PC-3 (cell line): ENCODE results near the gene CACNA1D.
"Not testable (repeated sequence)": the region's sequence is repeated elsewhere in the genome, so short reads cannot be mapped to it uniquely, and the experiment has no call there.

ENCODE experiments used
- EZH2 ChIP-seq: fragments of 300-600 bp; sonication (generic); IDR thresholded peaks from one replicate; pipeline ENCODE4 v1.6.1; 2017; ENCODE audit warnings: antibody characterized with exemption, mild to moderate bottlenecking, low read length; ENCODE audit not compliant: unreplicated experiment
- TF ChIP-seq, protein P1 (sequence below): fragments of 300-600 bp; sonication (generic); conservative IDR thresholded peaks from 2 replicates; pipeline ENCODE4 v1.5.1; 2017; ENCODE audit warnings: antibody characterized with exemption, low read depth, mild to moderate bottlenecking, low read length

DNA sequence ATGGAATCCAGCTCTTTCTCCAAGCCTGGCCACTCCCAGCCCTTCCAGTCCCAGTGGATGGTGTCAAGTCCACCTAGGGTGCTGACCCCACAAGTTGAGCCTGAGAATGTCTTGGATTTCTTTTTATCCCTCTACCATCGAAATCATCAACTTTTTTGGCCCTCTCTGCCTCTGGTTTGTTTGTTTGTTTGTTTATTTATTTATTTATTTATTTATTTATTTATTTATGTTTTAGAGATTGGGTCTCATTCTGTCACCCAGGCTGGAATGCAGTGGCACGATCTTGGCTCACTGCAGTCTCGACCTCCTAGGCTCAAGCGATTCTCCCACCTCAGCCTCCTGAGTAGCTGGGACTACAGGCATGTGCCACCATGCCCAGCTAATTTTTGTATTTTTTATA lies 77.8 kb downstream of the CACNA1D start:
- not testable (repeated sequence) for TF ChIP-seq EZH2
- TF ChIP-seq, protein P1, sequence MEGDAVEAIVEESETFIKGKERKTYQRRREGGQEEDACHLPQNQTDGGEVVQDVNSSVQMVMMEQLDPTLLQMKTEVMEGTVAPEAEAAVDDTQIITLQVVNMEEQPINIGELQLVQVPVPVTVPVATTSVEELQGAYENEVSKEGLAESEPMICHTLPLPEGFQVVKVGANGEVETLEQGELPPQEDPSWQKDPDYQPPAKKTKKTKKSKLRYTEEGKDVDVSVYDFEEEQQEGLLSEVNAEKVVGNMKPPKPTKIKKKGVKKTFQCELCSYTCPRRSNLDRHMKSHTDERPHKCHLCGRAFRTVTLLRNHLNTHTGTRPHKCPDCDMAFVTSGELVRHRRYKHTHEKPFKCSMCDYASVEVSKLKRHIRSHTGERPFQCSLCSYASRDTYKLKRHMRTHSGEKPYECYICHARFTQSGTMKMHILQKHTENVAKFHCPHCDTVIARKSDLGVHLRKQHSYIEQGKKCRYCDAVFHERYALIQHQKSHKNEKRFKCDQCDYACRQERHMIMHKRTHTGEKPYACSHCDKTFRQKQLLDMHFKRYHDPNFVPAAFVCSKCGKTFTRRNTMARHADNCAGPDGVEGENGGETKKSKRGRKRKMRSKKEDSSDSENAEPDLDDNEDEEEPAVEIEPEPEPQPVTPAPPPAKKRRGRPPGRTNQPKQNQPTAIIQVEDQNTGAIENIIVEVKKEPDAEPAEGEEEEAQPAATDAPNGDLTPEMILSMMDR, result not testable (repeated sequence)
